T-helper 1 cell treated with Interleukin-12 subunit alpha and Interleukin-12 subunit beta and Interleukin-4 antibody, amounts not matched to agents 30 μg/mL and 1 μg/mL, for 36 hours (primary cell): Measurements from ENCODE around the gene MRPL53.

ENCODE experiments used
- H3K27ac Mint-ChIP-seq: one replicate; pipeline ENCODE4 v1.8.0; 2021; ENCODE audit warnings: mild to moderate bottlenecking, mixed read lengths
- H3K27me3 Mint-ChIP-seq: one replicate; pipeline ENCODE4 v1.8.0; 2021; ENCODE audit warnings: low read depth, mixed read lengths
- H3K36me3 Mint-ChIP-seq: one replicate; pipeline ENCODE4 v1.8.0; 2021; ENCODE audit warnings: low read depth, mixed read lengths
- H3K4me1 Mint-ChIP-seq: one replicate; pipeline ENCODE4 v1.8.0; 2021; ENCODE audit warnings: low read depth, mixed read lengths
- H3K4me3 Mint-ChIP-seq: one replicate; pipeline ENCODE4 v1.8.0; 2021; ENCODE audit warnings: mild to moderate bottlenecking, moderate library complexity, mixed read lengths
- H3K9me3 Mint-ChIP-seq: one replicate; pipeline ENCODE4 v1.8.0; 2021; ENCODE audit warnings: mixed read lengths

MRPL53 gene

GRCh38 chr2:74439373-74439772, 33.1 kb downstream of the MRPL53 start:
- H3K9me3 Mint-ChIP-seq: no peaks in the 10 kb centered on the region
- no peak overlapping the region for H3K27ac Mint-ChIP-seq
- peaks cover 2% of the 10 kb centered on the region for H3K36me3 Mint-ChIP-seq
- no peak overlapping the region for H3K4me3 Mint-ChIP-seq
- peaks cover 10% of the 10 kb centered on the region for H3K4me1 Mint-ChIP-seq
- H3K27me3 Mint-ChIP-seq: peaks cover 41% of the 10 kb centered on the region

GRCh38 chr2:74438248-74438647, 34.2 kb downstream of the MRPL53 start:
- Mint-ChIP-seq H3K27ac (peak overlapping the region; percentile 45), H3K9me3 (no peaks in the 10 kb centered on the region), H3K4me3 (no peak overlapping the region), H3K27me3 (peaks cover 35% of the 10 kb centered on the region), H3K36me3 (peaks cover 2% of the 10 kb centered on the region), H3K4me1 (peaks cover 9% of the 10 kb centered on the region)

- no peak overlapping the region for H3K4me3 Mint-ChIP-seq
- no peaks in the 10 kb centered on the region for H3K9me3 Mint-ChIP-seq
- H3K27me3 Mint-ChIP-seq: peaks cover 27% of the 10 kb centered on the region
- H3K27ac Mint-ChIP-seq: no peak overlapping the region
- H3K4me1 Mint-ChIP-seq: peaks cover 8% of the 10 kb centered on the region
- no peaks in the 10 kb centered on the region for H3K36me3 Mint-ChIP-seq
Observed at GRCh38 chr2:74436848-74437695, 35.4 kb downstream of the MRPL53 start.

GRCh38 chr2:74436111-74436805, 36.2 kb downstream of the MRPL53 start:
- H3K27ac Mint-ChIP-seq: no peak overlapping the region
- no peaks in the 10 kb centered on the region for H3K9me3 Mint-ChIP-seq
- H3K27me3 Mint-ChIP-seq: peaks cover 26% of the 10 kb centered on the region
- no peaks in the 10 kb centered on the region for H3K36me3 Mint-ChIP-seq
- no peak overlapping the region for H3K4me3 Mint-ChIP-seq
- H3K4me1 Mint-ChIP-seq: peaks cover 8% of the 10 kb centered on the region

- Mint-ChIP-seq H3K4me1 (peaks cover 6% of the 10 kb centered on the region), H3K27ac (no peak overlapping the region), H3K36me3 (peaks cover 11% of the 10 kb centered on the region), H3K27me3 (no peaks in the 10 kb centered on the region), H3K4me3 (no peak overlapping the region), H3K9me3 (no peaks in the 10 kb centered on the region)
Observed at GRCh38 chr2:74430502-74430901, 42.0 kb downstream of the MRPL53 start.

- peaks cover 12% of the 10 kb centered on the region for H3K36me3 Mint-ChIP-seq
- H3K9me3 Mint-ChIP-seq: no peaks in the 10 kb centered on the region
- no peak overlapping the region for H3K27ac Mint-ChIP-seq
- peaks cover 7% of the 10 kb centered on the region for H3K4me1 Mint-ChIP-seq
- no peaks in the 10 kb centered on the region for H3K27me3 Mint-ChIP-seq
- H3K4me3 Mint-ChIP-seq: no peak overlapping the region
Observed at GRCh38 chr2:74429487-74430451, 42.7 kb downstream of the MRPL53 start.

GRCh38 chr2:74428675-74429074, 43.8 kb downstream of the MRPL53 start:
- H3K4me1 Mint-ChIP-seq: peaks cover 10% of the 10 kb centered on the region
- H3K27ac Mint-ChIP-seq: no peak overlapping the region
- peaks cover 12% of the 10 kb centered on the region for H3K36me3 Mint-ChIP-seq
- no peaks in the 10 kb centered on the region for H3K9me3 Mint-ChIP-seq
- H3K4me3 Mint-ChIP-seq: no peak overlapping the region
- H3K27me3 Mint-ChIP-seq: no peaks in the 10 kb centered on the region

- Mint-ChIP-seq H3K36me3 (peaks cover 12% of the 10 kb centered on the region), H3K4me1 (peaks cover 20% of the 10 kb centered on the region), H3K27ac (no peak overlapping the region), H3K9me3 (no peaks in the 10 kb centered on the region), H3K27me3 (no peaks in the 10 kb centered on the region), H3K4me3 (no peak overlapping the region)
Observed at GRCh38 chr2:74427551-74427950, 44.9 kb downstream of the MRPL53 start.

GRCh38 chr2:74426181-74426758, 46.2 kb downstream of the MRPL53 start:
- Mint-ChIP-seq H3K4me1 (peaks cover 21% of the 10 kb centered on the region), H3K27ac (no peak overlapping the region), H3K9me3 (no peaks in the 10 kb centered on the region), H3K27me3 (no peaks in the 10 kb centered on the region), H3K36me3 (peaks cover 12% of the 10 kb centered on the region), H3K4me3 (no peak overlapping the region)

- no peak overlapping the region for H3K27ac Mint-ChIP-seq
- peaks cover 25% of the 10 kb centered on the region for H3K4me1 Mint-ChIP-seq
Observed at GRCh38 chr2:74425523-74425922, 47.0 kb downstream of the MRPL53 start.

GRCh38 chr2:74424995-74425406, 47.5 kb downstream of the MRPL53 start:
- no peak overlapping the region for H3K27ac Mint-ChIP-seq
- no peak overlapping the region for H3K4me3 Mint-ChIP-seq
- H3K27me3 Mint-ChIP-seq: peaks cover 4% of the 10 kb centered on the region
- peaks cover 12% of the 10 kb centered on the region for H3K36me3 Mint-ChIP-seq
- no peaks in the 10 kb centered on the region for H3K9me3 Mint-ChIP-seq
- peaks cover 30% of the 10 kb centered on the region for H3K4me1 Mint-ChIP-seq

More at GRCh38 chr2:74425523-74425922, 47.0 kb downstream of the MRPL53 start:
- Mint-ChIP-seq H3K9me3 (no peaks in the 10 kb centered on the region), H3K36me3 (peaks cover 12% of the 10 kb centered on the region), H3K4me3 (no peak overlapping the region), H3K27me3 (no peaks in the 10 kb centered on the region)

- Mint-ChIP-seq H3K27me3 (peaks cover 4% of the 10 kb centered on the region), H3K4me1 (peaks cover 31% of the 10 kb centered on the region), H3K4me3 (no peak overlapping the region), H3K27ac (peak overlapping the region; percentile 56), H3K9me3 (no peaks in the 10 kb centered on the region), H3K36me3 (peaks cover 12% of the 10 kb centered on the region)
Observed at GRCh38 chr2:74424139-74424992, 48.1 kb downstream of the MRPL53 start.
